NCI-H345 treated with DMSO at 0.1 percent for 48 hours (cell line): ENCODE data around the gene CNN2.
"Not testable (repeated sequence)": the region's sequence is repeated elsewhere in the genome, so short reads cannot be mapped to it uniquely, and the experiment has no call there.

ENCODE experiments used
- DNase-seq: peaks from one replicate; lab custom pipeline; 2025; ENCODE audit not compliant: unreplicated experiment; lab: John Stamatoyannopoulos, UW

Gene CNN2

GRCh38 chr19:1010586-1011510 lies 15.6 kb upstream of the CNN2 start:
- no peak for DNase-seq

- no peak for DNase-seq
Measured at GRCh38 chr19:1011831-1012333, 14.5 kb upstream of the CNN2 start.

GRCh38 chr19:1012334-1012733 lies 14.1 kb upstream of the CNN2 start:
- no peak for DNase-seq

GRCh38 chr19:1013218-1013617 lies 13.2 kb upstream of the CNN2 start:
- DNase-seq, result no peak

- DNase-seq, result no peak
Measured at GRCh38 chr19:1014161-1015060, 12.0 kb upstream of the CNN2 start.

- DNase-seq, result no peak
Measured at GRCh38 chr19:1015061-1015781, 11.2 kb upstream of the CNN2 start.

GRCh38 chr19:1015782-1016646 lies 10.4 kb upstream of the CNN2 start:
- DNase-seq, result no peak

GRCh38 chr19:1016647-1017114 lies 9.7 kb upstream of the CNN2 start:
- DNase-seq, result no peak

GRCh38 chr19:1017115-1017905 lies 9.1 kb upstream of the CNN2 start:
- no peak for DNase-seq

- DNase-seq, result no peak
Measured at GRCh38 chr19:1017906-1018305, 8.5 kb upstream of the CNN2 start.

- DNase-seq, result no peak
Measured at GRCh38 chr19:1018393-1018792, 8.0 kb upstream of the CNN2 start.

GRCh38 chr19:1018932-1019615 lies 7.3 kb upstream of the CNN2 start:
- no peak for DNase-seq

- DNase-seq, result no peak
Measured at GRCh38 chr19:1019616-1019961, 6.8 kb upstream of the CNN2 start.

GRCh38 chr19:1019980-1020867 lies 6.2 kb upstream of the CNN2 start:
- DNase-seq, result no peak

GRCh38 chr19:1020868-1021425 lies 5.5 kb upstream of the CNN2 start, which contains the start of gene TMEM259:
TSS of gene TMEM259 (minus strand) at chr19:1021123. CDS start at chr19:1020996, 127 bp downstream.
- peak; percentile 93 for DNase-seq

GRCh38 chr19:1023883-1024188 lies 2.6 kb upstream of the CNN2 start:
- not testable (repeated sequence) for DNase-seq

- not testable (repeated sequence) for DNase-seq
Measured at GRCh38 chr19:1025080-1025479, 1.3 kb upstream of the CNN2 start.
